IPS-NIHi11 (cell line): ENCODE data around the gene NGF.

Experiments used
- DNase-seq: peaks from one replicate; pipeline ENCODE4 v3.0.0; 2012; ENCODE audit warnings: mixed read lengths, low spot score

NGF gene

GRCh38 chr1:115336741-115337140 is 1.3 kb downstream of the NGF start:
- DNase-seq: no peak

GRCh38 chr1:115332813-115333608 is 5.0 kb downstream of the NGF start:
- no peak for DNase-seq

GRCh38 chr1:115331558-115332331 is 6.3 kb downstream of the NGF start:
- no peak for DNase-seq

- DNase-seq: no peak
Observed at GRCh38 chr1:115330480-115331013, 7.5 kb downstream of the NGF start.

- DNase-seq: no peak
Observed at GRCh38 chr1:115329965-115330364, 8.1 kb downstream of the NGF start.

- no peak for DNase-seq
Observed at GRCh38 chr1:115327270-115327669, 10.8 kb downstream of the NGF start.

- DNase-seq: no peak
Observed at GRCh38 chr1:115326419-115326818, 11.6 kb downstream of the NGF start.

- no peak for DNase-seq
Observed at GRCh38 chr1:115325874-115326273, 12.2 kb downstream of the NGF start.

GRCh38 chr1:115324649-115325420 is 13.2 kb downstream of the NGF start:
- no peak for DNase-seq

- no peak for DNase-seq
Observed at GRCh38 chr1:115323366-115324004, 14.6 kb downstream of the NGF start.

- DNase-seq: no peak
Observed at GRCh38 chr1:115322631-115323030, 15.4 kb downstream of the NGF start.

GRCh38 chr1:115320377-115320776 is 17.7 kb downstream of the NGF start:
- no peak for DNase-seq

GRCh38 chr1:115319706-115320105 is 18.3 kb downstream of the NGF start:
- no peak for DNase-seq

GRCh38 chr1:115317101-115318012 is 20.7 kb downstream of the NGF start:
- no peak for DNase-seq

GRCh38 chr1:115314765-115315164 is 23.3 kb downstream of the NGF start:
- no peak for DNase-seq

GRCh38 chr1:115314092-115314491 is 24.0 kb downstream of the NGF start:
- DNase-seq: no peak

- no peak for DNase-seq
Observed at GRCh38 chr1:115313182-115313581, 24.9 kb downstream of the NGF start.

- DNase-seq: no peak
Observed at GRCh38 chr1:115312742-115313141, 25.3 kb downstream of the NGF start.

GRCh38 chr1:115311474-115311989 is 26.5 kb downstream of the NGF start:
- DNase-seq: no peak
